CD4-positive, alpha-beta T cell treated with Interleukin-4 for 1 hour (primary cell): ENCODE results near the gene ORM2.
"Not testable (repeated sequence)": the region's sequence is repeated elsewhere in the genome, so short reads cannot be mapped to it uniquely, and the experiment has no call there.

Experiments used
- DNase-seq, 2 donors: peaks; one replicate each; pipeline ENCODE4 v3.0.0-alpha.2; 2020 to 2022

The ORM2 gene

DNA sequence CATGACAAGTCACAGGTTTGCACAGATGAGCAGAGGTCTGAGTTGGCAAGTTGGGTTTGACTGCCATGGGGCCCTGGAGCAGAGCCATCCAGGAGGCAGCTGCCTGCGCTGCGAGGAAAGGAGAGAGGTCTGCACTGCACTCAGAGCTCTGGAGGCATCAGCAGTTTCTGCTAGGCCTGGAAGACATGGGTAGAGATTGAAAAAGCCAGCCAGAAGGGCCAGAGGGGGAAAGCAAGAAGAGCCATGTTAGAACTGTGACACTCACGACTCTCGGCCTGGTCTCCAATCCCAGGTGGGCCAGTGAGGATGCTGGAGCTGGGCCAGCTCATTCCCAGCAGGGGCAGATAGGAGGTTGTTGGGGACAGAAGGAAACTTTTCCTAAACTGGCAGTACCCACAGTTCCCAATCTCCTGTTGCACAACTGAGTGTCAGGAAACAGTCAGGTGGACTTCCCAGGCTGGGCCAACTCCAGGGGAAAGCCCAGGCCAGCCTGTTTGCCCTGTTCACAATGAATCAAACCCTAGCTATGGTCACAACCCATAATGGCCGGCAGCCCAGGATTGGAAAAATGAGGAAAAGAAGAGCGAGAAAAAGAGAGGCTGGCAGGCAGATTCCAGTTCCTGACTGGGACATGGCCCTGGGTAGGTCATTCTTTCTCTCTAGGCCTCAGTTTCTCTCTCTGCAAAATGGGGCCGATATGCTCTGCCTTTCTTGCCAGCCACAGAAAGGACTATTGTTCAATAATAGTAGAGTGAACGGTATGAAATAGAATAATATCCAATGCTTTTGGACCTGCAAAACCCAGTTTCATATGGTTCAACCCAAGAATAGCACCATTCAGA, 14.6 kb upstream of the ORM2 start:
- peak in 1 of 2 donors; percentile 6 for DNase-seq

DNA sequence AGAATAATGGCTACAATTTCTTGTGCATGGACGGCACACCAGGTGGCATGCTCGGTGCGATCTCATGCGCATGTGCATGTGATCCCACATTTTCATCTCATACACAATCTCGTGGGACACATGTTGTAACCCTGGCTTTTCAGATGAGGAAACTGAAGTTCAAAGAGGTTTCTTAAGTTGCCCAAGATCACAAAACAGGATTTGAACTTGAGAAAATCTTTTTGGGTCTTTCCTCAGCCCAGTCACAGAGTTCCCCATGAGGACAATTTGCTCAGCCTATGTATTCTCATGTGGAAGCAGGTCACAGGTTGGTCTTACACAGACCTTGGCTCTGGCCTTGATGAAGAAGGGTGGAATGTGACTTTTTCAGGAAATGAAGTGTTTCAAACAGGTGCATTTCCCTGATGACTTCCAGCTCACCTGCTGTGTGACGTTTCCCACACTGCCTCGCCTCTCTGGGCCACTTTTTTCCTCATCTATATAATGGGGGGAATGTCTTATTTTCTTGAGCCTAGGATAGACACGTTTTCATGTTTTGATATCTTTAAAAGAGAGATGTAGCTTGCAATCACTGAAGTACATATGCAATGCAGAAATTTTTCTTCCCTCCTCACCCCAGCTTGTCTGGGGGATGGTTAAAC, 13.8 kb upstream of the ORM2 start:
- peak in 1 of 2 donors; percentile 9 for DNase-seq

DNA sequence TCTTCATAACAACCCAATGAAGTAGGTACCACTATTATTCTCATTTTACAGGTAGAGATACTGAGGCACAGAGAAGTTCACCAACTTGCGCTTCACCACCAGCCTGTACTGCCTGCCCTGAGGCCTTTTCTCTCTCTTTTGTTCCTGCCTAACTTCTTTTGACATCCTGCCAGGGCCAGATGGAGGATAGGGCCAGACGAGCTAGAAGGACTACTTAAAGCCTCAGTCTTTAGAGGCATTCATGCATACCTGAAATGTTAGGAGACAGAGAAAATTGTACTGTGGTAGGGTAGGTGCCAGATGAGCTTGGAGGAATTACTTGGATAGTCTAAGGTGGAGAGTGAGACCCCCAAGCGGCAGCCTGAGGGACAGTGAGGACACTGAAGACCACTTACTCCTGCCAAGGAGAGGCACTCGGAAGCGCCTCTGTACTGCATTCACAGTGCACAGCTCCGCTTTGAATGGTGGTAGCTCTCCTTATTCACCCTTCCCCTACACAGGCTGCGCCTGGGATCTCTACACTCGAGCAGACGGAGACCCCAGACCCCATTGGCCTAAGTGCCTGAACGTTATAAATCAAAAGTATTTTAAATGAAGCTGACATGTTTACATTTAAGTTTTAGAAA, 13.0 kb upstream of the ORM2 start:
- peak in 1 of 2 donors; percentile 2 for DNase-seq

DNA sequence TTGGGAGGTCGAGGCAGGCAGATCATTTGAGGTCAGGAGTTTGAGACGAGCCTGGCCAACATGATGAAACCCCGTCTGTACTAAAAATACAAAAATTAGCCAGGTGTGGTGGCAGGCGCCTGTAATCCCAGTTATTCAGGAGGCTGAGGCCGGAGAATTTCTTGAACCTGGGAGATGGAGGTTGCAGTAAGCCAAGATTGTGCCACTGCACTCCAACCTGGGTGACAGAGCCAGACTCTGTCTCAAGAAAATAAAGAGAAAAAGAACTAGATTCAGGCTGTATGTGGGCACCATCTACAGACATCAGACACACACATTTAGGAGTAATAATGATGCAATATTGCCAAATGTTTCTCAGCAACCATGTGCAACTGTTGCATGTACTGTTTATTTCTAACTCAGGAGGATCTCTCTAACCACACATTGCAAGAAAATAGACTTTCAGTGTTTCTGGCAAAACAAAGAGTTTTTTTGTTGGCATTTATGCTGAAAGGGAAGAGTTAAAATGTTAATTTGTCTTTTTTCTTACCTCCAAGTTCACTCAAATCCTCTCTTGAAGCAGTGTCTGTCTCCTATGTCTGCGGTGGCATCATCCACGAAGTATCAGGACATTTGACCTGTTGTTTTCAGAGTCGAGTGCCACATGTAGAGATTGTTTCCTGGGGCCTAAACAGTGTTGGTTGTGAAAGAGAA, 11.9 kb upstream of the ORM2 start:
- DNase-seq = peak in 1 of 2 donors; percentile 6

DNA sequence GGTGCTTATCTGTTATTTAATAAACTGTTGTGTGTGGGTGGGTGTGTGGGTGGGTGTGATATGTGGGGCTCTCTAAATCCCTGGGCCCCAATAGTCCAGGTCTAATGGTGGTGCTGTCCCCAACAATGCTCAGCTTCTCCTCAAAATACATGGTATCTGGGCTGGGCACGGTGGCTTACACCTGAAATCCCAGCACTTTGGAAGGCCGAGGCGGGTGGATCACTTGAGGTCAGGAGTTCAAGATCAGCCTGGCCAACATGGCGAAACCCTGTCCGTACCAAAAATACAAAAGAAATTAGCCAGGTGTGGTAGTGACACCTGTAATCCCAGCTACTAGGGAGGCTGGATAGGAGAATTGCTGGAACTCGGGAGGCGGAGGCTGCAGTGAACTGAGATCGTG, 11.3 kb upstream of the ORM2 start:
- DNase-seq = peak in 1 of 2 donors; percentile 5

DNA sequence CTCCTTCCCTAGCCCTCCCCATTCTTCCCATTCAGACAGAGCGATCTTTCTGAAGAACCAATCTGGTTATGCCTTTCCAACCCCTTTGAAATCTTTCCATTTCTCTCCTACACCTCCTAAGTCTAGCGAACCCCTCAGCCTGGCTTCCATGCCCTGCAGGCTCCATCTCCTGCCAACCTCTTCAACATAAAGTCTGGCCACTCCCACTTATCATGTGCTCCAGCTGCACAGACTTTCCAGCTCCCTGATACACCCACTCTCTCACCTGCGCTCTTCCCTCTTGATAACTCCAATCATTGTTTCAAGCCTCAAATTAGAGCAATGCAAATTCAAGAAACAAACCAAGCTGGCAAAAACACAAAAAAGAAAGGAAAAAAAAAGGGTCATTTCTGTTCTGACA, 10.5 kb upstream of the ORM2 start:
- DNase-seq = peak in 1 of 2 donors; percentile 1

DNA sequence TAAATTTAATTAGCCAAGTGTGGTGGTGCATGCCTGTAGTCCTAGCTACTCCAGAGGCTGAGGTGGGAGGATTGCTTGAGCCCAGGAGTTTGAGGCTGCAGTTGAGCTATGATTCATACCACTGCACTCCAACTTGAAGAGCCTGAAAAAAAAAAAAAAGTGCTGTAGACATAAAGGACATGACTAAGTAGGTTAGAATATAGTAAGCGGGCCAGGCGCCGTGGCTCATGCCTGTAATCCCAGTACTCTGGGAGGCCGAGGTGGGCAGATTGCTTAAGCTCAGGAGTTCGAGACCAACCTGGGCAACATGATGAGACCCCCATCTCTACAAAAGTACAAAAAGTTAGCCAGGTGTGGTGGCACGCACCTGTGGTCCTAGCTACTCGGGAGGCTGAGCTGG, 9.0 kb upstream of the ORM2 start:
- DNase-seq = not testable (repeated sequence)

DNA sequence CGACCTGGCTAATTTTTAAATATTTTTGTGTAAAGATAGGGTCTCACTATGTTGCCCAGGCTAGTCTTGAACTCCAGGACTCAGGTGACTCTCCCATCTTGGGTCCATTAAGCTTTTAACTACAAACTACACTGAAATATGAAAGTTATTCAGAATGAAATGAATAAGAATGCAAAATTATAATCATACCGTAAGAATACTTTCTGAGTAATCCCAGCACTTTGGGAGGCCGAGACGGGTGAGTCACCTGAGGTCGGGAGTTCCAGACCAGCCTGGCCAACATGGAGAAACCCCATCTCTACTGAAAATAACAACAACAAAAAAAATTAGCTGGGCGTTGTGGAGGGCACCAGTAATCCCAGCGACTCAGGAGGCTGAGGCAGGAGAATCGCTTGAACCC, 7.9 kb upstream of the ORM2 start:
- no peak for DNase-seq

DNA sequence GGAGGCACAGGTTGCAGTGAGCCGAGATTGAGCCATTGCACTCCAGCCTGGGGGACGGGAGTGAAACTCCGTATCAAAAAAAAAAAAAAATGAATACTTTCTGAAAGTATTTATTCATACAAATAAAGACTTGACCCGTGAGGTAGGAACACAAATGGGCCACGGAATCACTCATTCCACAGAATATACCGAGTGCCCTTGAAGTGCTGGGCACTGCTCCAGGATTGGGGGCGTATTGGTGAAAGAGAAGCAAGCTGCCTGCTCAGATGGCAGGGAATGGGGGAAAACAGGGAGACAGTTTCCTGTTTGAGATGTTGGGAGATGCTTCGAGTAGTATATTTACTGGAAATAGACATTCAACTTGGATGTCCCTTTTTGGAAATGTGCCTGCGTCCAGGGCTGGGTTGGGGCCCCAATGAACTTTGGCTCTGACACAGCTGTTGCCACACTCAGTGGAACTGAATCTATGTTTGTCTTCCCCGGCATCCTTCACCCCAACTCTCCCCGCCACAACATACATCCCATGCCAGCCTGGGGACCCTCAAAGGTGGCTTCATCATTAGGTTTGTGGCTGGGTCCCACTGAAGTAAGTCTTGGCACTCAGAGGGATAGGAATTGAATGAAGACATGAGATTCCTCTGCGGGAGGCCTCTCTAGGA, 7.4 kb upstream of the ORM2 start:
- DNase-seq = not testable (repeated sequence)

DNA sequence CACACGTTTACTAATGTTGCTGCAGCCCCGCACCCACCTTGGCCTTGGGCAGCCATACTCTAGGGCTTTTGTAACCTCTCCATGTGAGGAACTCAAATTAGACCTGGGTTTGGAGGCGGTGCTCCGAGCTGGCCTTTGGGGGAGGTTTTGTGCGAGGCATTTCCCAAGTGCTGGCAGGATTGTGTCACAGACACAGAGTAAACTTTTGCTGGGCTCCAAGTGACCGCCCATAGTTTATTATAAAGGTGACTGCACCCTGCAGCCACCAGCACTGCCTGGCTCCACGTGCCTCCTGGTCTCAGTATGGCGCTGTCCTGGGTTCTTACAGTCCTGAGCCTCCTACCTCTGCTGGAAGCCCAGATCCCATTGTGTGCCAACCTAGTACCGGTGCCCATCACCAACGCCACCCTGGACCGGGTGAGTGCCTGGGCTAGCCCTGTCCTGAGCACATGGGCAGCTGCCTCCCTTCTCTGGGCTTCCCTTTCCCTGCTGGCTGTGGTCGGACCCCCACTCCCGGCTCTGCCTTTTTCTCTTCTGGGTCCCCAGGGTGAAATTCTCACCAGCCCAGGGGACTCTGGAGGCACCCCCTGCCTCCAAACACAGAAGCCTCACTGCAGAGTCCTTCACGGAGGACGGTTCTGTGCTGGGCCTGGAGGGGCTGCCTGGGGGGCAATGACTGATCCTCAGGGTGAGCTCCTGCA, 6.7 kb upstream of the ORM2 start, which contains the start of gene ORM1:
Gene ORM1, plus strand, starts transcription at position 268 of the 701 bp plus-strand sequence. Its CDS starts 36 bp downstream, at position 304.
- not testable (repeated sequence) for DNase-seq

DNA sequence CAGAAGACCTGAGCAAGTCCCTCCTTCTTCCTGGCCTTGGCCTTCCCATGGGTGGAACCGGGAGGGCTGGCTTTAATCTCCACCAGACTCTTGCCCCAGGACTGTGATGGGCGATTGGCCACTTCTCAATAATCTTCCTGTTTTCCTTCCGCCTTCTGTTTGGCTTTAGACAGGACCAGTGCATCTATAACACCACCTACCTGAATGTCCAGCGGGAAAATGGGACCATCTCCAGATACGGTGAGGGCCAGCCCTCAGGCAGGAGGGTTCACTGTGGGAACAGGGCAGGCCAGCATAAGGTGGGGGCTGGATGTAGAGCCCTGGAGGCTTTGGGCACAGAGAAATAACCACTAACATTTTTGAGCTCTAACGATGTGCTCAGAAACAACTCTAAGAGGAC, 5.8 kb upstream of the ORM2 start:
- DNase-seq = not testable (repeated sequence)

DNA sequence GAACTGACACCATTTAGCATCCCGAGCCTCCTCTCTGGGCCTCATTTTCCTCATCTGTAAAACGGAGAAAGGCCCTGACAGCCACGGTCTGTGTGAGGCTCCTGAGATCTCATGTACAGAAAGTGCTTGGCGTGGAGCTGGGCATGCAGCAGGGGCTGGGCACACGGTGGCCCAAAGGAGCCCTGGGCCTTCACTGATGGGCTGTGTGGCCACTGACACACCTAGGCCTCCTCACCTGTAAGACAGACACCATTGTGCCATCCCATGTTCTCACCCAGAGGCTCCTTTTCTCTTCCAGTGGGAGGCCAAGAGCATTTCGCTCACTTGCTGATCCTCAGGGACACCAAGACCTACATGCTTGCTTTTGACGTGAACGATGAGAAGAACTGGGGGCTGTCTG, 5.2 kb upstream of the ORM2 start:
- no peak for DNase-seq

DNA sequence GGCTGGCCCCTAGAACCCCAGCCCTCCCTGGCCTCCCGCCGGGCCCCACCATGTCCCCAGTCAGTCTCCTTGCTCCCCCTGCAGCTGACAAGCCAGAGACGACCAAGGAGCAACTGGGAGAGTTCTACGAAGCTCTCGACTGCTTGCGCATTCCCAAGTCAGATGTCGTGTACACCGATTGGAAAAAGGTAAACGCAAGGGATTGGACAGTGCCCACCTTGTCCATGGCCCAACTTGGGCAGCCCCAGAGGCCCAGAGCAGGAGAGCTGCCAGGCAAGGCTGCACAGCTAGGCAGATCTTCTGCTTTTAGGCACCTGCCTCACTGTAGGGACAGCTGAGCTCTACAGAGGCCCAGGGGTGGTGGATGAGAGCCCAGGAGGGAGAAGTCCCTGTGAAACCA, 4.7 kb upstream of the ORM2 start:
- not testable (repeated sequence) for DNase-seq

DNA sequence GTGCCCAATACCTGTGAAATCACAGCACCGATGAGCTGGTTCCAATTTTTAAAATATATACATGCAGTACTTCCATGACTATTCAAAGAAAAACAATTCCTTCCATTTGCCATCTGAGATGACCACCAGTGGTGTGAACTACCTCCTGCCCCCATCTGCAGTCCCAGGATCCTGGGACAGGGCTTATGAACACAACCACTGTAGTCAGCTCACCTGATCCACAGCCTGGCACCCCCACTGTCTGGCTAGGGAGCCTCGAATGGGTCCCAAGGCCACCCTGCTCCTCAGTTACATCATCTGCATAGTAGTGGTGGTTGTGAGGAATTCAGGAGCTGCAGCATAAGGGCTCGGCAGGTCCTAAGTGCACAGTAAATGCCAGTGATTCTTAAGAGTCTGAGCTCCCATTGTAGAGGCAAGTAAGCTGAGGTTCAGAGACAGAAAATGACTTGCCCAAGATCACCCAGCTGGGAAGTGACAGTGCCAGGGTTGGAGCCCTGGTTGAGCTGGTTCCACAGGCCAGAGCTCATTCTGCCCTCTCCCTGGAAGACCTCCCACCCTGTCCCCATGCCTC, 3.9 kb upstream of the ORM2 start:
- not testable (repeated sequence) for DNase-seq

DNA sequence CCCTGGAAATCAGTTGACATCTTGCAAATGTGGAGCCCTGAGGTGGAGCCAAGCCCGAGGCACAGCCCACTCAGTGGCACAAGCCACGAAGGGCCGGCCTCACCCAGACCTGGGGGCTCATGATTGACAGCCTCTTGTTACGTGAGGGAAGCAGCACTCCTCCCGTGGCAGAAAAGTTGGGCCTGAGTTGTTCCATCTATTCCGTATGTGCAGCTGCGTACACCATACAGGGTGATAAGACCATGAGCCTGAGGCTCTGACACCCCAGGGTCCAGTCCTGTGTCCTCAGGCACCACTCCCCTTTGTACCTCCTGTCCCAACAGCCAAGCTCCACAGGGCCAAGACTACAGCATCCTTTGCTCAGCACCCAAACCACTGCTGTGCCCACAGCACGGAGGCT, 1.9 kb upstream of the ORM2 start:
- DNase-seq = no peak

DNA sequence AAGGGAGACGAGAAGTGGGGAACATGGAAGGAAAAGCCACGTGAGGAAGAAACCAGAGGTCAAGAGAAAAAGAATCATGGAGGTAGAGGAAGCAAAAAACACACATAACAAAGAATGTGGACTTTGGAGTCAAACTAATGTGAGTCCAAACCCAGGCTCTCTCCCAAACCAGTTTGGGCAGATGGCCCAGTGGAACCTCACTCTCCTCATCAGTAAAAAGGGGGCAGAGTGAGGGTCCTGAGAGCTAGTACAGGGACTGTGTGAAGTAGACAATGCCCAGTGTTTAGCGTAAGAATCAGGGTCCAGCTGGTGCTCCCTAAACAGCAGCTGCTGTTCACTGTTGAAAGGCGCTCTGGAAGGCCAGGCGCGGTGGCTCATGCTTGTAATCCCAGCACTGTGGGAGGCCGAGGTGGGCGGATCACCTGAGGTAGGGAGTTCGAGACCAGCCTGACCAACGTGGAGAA, 1.3 kb upstream of the ORM2 start:
- DNase-seq = not testable (repeated sequence)

DNA sequence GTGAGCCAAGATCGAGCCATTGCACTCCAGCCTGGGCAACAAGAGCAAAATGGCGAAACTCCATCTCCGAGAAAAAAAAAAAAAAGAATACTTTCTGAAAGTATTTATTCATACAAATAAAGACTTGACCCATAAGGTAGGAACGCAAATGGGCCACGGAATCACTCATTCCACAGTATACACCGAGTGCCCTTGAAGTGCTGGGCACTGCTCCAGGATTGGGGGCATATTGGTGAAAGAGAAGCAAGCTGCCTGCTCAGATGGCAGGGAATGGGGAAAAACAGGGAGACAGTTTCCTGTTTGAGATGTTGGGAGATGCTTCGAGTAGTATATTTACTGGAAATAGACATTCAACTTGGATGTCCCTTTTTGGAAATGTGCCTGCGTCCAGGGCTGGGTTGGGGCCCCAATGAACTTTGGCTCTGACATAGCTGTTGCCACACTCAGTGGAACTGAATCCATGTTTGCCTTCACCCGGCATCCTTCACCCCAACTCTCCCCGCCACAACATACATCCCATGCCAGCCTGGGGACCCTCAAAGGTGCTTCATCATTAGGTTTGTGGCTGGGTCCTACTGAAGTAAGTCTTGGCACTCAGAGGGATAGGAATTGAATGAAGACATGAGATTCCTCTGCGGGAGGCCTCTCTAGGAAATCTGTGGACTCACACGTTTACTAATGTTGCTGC, 588 bp upstream of the ORM2 start:
- not testable (repeated sequence) for DNase-seq

DNA sequence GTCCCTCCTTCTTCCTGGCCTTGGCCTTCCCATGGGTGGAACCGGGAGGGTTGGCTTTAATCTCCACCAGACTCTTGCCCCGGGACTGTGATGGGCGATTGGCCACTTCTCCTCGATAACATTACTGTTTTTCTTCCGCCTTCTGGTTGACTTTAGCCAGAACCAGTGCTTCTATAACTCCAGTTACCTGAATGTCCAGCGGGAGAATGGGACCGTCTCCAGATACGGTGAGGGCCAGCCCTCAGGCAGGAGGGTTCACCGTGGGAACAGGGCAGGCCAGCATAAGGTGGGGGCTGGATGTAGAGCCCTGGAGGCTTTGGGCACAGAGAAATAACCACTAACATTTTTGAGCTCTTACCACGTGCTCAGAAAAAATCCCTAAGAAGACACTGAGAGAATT, 967 bp downstream of the ORM2 start:
- no peak for DNase-seq

DNA sequence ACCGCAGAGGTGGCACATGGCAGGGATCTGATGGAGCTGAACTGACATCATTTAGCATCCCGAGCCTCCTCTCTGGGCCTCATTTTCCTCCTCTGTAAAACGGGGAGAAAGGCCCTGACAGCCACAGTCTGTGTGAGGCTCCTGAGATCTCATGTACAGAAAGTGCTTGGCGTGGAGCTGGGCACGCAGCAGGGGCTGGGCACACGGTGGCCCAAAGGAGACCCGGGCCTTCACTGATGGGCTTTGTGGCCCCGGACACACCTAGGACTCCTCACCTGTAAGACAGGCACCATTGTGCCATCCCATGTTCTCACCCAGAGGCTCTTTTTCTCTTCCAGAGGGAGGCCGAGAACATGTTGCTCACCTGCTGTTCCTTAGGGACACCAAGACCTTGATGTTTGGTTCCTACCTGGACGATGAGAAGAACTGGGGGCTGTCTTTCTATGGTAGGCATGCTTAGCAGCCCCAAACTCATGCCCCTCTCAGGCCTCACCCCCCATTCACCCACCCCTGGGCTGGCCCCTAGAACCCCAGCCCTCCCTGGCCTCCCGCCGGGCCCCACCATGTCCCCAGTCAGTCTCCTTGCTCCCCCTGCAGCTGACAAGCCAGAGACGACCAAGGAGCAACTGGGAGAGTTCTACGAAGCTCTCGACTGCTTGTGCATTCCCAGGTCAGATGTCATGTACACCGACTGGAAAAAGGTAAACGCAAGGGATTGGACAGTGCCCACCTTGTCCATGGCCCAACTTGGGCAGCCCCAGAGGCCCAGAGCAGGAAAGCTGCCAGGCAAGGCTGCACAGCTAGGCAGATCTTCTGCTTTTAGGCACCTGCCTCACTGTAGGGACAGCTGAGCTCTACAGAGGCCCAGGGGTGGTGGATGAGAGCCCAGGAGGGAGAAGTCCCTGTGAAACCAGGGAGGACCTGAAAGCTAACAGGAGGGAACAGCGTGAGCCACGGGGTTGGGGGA, 1.8 kb downstream of the ORM2 start:
- DNase-seq = not testable (repeated sequence)
